ENCODE data around the gene SRGAP2C.
"Not testable (repeated sequence)": the region's sequence is repeated elsewhere in the genome, so short reads cannot be mapped to it uniquely, and the experiment has no call there.

DNA sequence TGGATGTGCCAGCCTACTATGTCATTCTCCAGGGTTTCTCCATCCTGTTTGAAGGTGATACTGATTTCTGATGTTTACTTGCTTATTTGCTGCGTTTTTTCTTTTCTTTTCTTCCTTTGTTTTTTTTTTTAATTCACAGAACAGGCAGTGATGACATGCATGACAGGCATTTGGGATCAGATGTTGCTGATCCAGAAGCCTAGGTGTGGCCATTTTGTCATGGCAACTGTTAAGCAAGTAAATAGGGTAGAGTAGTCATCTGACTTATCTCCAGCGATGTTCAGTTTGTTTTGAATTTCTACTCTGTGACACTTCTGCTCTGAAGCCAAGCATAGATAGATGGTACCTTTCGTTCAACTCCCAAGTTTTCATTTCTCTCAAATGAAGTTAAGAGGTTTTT, 181.4 kb downstream of the SRGAP2C start:
- TF ChIP-seq MAX (CRISPR knock-in tag; IDR thresholded peaks at IDR 0.05); TEAD4 (CRISPR knock-in tag; IDR thresholded peaks at IDR 0.05); FOXJ3 (CRISPR knock-in tag; IDR thresholded peaks at IDR 0.05; ENCODE audit: borderline replicate concordance); CREB1 (CRISPR knock-in tag; IDR thresholded peaks at IDR 0.05); NFE2L1 (CRISPR knock-in tag; IDR thresholded peaks at IDR 0.05); GABPB1 (CRISPR knock-in tag; IDR thresholded peaks at IDR 0.05); ZNF232 (CRISPR knock-in tag; IDR thresholded peaks at IDR 0.05); ZNF138 (CRISPR knock-in tag; conservative IDR thresholded peaks at IDR 0.05); TCF7 (CRISPR knock-in tag; IDR thresholded peaks at IDR 0.05; ENCODE audit: low read depth); CBFB (CRISPR knock-in tag; IDR thresholded peaks at IDR 0.05; ENCODE audit: low read depth); NR1H2 (CRISPR knock-in tag; IDR thresholded peaks at IDR 0.05); NR3C1 (CRISPR knock-in tag; conservative IDR thresholded peaks at IDR 0.05; ENCODE audit: low read depth): not testable (repeated sequence)
- TF ChIP-seq, protein P1, sequence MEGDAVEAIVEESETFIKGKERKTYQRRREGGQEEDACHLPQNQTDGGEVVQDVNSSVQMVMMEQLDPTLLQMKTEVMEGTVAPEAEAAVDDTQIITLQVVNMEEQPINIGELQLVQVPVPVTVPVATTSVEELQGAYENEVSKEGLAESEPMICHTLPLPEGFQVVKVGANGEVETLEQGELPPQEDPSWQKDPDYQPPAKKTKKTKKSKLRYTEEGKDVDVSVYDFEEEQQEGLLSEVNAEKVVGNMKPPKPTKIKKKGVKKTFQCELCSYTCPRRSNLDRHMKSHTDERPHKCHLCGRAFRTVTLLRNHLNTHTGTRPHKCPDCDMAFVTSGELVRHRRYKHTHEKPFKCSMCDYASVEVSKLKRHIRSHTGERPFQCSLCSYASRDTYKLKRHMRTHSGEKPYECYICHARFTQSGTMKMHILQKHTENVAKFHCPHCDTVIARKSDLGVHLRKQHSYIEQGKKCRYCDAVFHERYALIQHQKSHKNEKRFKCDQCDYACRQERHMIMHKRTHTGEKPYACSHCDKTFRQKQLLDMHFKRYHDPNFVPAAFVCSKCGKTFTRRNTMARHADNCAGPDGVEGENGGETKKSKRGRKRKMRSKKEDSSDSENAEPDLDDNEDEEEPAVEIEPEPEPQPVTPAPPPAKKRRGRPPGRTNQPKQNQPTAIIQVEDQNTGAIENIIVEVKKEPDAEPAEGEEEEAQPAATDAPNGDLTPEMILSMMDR (IDR thresholded peaks at IDR 0.05) = not testable (repeated sequence)
- TF ChIP-seq, protein P2, sequence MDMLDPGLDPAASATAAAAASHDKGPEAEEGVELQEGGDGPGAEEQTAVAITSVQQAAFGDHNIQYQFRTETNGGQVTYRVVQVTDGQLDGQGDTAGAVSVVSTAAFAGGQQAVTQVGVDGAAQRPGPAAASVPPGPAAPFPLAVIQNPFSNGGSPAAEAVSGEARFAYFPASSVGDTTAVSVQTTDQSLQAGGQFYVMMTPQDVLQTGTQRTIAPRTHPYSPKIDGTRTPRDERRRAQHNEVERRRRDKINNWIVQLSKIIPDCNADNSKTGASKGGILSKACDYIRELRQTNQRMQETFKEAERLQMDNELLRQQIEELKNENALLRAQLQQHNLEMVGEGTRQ (CRISPR knock-in tag; IDR thresholded peaks at IDR 0.05) = not testable (repeated sequence)

Data from WTC11 (cell line).